AG04450 (cell line): Measurements from ENCODE around the gene MAGEA8. TPM values are rescaled to one million over a fixed set of nuclear protein-coding genes. Genes with fewer than 3 reads are reported as not detected.
"Not testable (repeated sequence)": the region's sequence is repeated elsewhere in the genome, so short reads cannot be mapped to it uniquely, and the experiment has no call there.

Experiments used
- CTCF ChIA-PET: fragments of 300-600, 350-600 bp; formaldehyde crosslinking; extraction: SDS; loops from one replicate; lab custom pipeline; 2022; ENCODE audit warnings: antibody characterized with exemption, inconsistent platforms; lab: Charles Lee
- POLR2A ChIA-PET: fragments of 350-600 bp; formaldehyde crosslinking; extraction: SDS; loops from one replicate; lab custom pipeline; 2021; ENCODE audit warnings: antibody characterized with exemption, inconsistent platforms; lab: Yijun Ruan, JAX
- DNase-seq: peaks from one replicate; pipeline ENCODE4 v3.0.0-alpha.2; 2011; ENCODE audit warnings: low read depth, low spot score
- H3K27ac ChIP-seq: one replicate; pipeline ENCODE4 v1.5.1; 2012; ENCODE audit warnings: low read depth, low read length, control low read depth
- H3K27me3 ChIP-seq: one replicate; pipeline ENCODE4 v1.6.0; 2012; ENCODE audit warnings: low read length; ENCODE audit not compliant: control insufficient read depth, insufficient read depth
- H3K4me3 ChIP-seq: 2 replicates; pipeline ENCODE4 v1.5.1; 2011; ENCODE audit warnings: mild to moderate bottlenecking, low read depth, low read length, control low read depth
- H3K9me3 ChIP-seq: 2 replicates; pipeline ENCODE4 v1.5.1; 2012; ENCODE audit warnings: low read length; ENCODE audit not compliant: control insufficient read depth, insufficient read depth
- CTCF ChIP-seq: IDR thresholded peaks from 2 replicates; pipeline ENCODE4 v1.5.1; 2011; ENCODE audit warnings: low read depth, low read length, control low read depth, inconsistent platforms
- polyA plus RNA-seq: library from polyadenylated mRNA; depleted of rRNA; stranded (reverse); fragments of >200 nt; gene quantifications from 2 replicates; pipeline ENCODE4 v1.2.3, GENCODE V29; 2011

The MAGEA8 gene
- polyA plus RNA-seq, 1 experiment, result not detected

DNA sequence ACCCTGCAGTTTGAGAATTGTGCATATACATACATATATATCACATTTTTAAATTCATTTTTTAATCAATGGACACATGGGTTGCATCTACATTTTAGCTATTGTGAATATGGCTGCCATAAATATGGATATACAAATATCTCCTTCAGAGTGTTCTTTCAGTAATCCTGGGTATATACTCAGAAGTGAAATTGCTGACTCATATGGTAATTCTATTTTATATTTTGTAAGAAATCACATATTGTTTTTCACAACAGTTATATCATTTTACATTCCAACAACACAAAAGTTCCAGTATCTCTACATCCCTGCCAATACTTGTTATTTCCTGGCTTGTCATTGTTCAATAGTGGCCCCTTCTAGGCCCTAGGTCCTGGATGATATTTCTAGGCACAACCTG, 27.7 kb downstream of the MAGEA8 start:
- Histone ChIP-seq H3K4me3 (no peak overlapping the region), H3K27ac (no peak overlapping the region), H3K9me3 (no peaks in the 10 kb centered on the region), H3K27me3 (no peaks in the 10 kb centered on the region)
- CTCF ChIA-PET, result no interaction called here
- no peak for DNase-seq
- POLR2A ChIA-PET, result no interaction called here
- no peak for TF ChIP-seq CTCF

DNA sequence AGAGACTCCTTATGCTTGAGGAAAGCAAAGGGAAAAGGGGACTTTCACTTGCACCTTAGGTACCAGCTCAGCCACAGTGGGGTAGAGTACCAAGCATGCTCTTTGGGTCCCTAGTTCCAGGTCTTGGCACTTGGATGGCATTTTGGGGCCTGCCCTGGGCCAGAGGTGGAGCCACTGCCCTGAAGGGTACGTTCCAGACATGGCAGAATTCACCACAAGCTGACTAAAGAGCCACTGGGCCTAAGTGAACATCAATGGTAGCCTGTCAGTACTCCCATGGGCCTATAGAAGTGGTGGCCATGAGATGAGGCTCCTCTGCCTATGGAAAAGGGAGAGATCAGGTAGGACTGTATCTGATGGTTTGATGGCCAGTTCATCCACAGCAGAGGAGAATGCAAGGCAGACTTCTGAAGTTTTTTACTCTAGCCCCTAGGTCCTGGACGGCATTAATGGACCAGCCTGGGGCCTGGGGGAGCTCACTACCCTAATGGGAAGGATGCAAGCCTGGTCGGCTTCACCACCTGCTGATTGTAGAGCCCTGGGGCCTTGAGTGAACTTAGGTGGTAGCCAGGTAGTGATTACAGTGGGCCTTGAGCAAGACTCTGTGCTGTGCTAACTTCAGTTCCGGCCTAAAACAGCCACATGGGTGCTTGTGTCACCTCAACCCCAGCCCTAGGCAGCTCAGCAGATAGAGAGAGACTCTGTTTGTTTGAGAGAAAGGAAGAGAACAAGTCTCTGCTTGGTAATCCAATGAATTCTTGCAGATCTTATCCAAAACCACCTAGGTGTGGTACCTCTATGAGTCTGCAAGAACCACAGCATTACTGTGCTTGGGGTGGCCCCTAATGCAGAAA, 28.6 kb downstream of the MAGEA8 start:
- Histone ChIP-seq H3K4me3 (no peak overlapping the region), H3K27ac (no peak overlapping the region), H3K27me3 (no peaks in the 10 kb centered on the region), H3K9me3 (no peaks in the 10 kb centered on the region)
- no peak for DNase-seq
- TF ChIP-seq CTCF, result no peak
- ChIA-PET POLR2A (no interaction called here), CTCF (interaction anchor here (0.6 kb wide), 1 partner anchor 29 kb away, joined by 3 read pairs; the partner anchor contains the start of gene EOLA2)

- no peak for DNase-seq
- Histone ChIP-seq H3K4me3 (no peak overlapping the region), H3K9me3 (no peaks in the 10 kb centered on the region), H3K27me3 (no peaks in the 10 kb centered on the region), H3K27ac (no peak overlapping the region)
- POLR2A ChIA-PET, result no interaction called here
- CTCF ChIA-PET, result interaction anchor here (0.6 kb wide), 1 partner anchor 28 kb away, joined by 3 read pairs; the partner anchor contains the start of gene EOLA2
- no peak for TF ChIP-seq CTCF
Observed at GRCh38 chrX:149910178-149910695, 29.3 kb downstream of the MAGEA8 start.

DNA sequence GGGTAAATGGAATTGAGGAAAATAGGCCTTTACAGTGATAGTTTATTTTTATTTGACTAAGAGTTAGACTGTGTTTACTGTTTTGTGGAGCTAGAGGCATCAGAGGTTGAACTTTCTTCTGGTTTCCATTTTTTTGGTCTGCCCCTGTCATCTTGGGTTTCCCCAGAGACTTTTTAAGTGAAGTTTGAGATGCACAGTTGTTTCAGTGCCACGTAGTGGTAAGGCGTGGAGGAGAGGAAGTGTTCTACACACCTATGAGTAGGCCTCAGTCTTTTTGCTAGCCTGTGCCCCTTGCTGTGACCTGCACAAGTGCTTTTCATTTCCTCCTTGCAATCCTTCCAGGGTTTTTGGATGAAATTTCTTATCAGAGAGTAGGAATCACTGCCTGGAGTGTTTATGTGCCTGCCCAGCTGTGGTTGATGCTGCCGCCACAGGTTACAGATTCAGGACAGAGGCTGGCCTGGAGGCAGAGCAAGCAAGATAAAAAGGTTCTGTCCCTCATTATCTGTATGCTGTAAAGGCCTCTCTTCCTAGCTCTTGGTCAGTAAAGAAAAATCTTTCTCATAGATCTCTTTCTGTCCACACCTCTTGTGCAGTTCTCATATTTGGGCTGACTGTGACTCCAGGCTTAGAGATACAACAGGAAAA, 35.9 kb downstream of the MAGEA8 start:
- ChIA-PET CTCF (no interaction called here), POLR2A (no interaction called here)
- TF ChIP-seq CTCF, result no peak
- Histone ChIP-seq H3K27me3 (no peaks in the 10 kb centered on the region), H3K27ac (no peak overlapping the region), H3K4me3 (no peak overlapping the region), H3K9me3 (no peaks in the 10 kb centered on the region)
- DNase-seq, result no peak

DNA sequence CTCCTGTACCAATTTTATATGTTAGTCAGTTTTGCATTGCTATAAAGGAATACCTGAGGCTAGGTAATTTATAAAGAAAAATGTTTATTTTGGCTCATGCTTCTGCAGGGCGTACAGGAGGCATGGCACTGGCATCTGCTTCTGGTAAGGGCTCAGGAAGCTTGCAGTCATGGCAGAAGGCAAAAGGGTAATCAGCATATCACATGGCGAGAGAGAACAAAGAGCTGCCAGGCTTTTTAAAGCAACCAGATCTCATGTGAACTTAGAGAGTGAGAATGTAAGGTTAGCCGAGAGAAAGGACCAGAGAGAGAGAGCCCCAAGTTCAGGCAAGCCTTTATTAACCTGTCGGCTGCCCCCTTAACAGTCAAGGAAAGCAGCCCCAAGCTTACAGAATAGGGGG, 42.9 kb downstream of the MAGEA8 start:
- DNase-seq, POLR2A ChIA-PET, H3K27me3 ChIP-seq, H3K4me3 ChIP-seq, H3K9me3 ChIP-seq, H3K27ac ChIP-seq, CTCF ChIA-PET: not testable (repeated sequence)

DNA sequence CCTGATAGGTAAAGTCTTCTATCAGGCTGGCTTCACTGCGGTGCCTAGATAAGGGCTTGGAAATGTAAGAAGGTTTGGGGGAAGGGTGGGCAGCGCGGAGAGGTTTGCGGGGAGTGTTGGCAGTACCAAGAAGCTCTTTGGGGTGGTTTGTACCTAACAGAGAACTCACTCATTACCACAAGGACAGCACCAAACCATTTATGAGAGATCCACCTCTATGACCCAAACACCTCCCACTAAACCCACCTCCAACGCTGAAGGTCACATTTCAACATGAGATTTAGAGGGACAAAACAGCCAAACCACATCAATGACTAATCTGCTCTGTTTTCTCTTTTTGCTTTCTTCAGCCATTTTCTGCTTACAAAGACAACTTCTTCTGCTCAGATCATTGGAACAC, 43.5 kb downstream of the MAGEA8 start:
- CTCF ChIA-PET, POLR2A ChIA-PET: not testable (repeated sequence)

DNA sequence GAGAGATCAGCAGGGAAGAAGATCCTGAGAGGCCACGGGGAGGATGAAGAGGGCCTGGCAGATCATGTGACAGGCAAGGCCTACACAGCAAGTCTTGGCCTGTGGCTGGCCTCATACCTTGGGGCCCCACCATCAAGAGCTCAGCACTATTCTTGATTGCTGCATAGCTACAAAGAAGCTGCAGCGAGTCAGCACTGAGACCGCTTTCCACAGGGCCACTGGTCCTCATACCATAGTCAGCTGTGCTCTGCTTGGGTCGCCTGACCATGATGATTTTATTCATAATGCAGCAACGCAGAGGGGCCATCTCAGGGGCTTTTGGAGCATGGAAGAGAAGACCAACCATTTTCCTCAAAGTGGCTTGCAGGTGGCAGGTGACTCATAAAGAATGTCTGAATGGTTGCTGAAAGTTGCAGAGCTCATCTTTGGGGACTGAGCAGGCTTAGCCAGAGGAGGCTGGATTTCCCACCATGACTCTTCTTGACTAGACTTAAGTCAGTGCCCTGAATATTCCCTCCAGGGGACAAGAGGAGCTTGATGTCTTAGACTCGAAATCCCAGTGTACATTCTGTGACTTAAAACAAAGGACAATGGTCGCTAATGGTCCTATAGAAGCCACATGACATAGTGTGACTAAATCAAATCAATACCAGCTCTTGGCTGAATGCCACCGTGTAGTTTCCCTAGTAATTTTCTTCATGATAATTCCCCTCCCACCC, 46.4 kb downstream of the MAGEA8 start:
- POLR2A ChIA-PET, CTCF ChIA-PET, H3K27ac ChIP-seq: not testable (repeated sequence)

More for the DNA sequence above, 43.5 kb downstream of the MAGEA8 start:
- H3K4me3 ChIP-seq, H3K9me3 ChIP-seq, H3K27ac ChIP-seq, H3K27me3 ChIP-seq, DNase-seq: not testable (repeated sequence)

DNA sequence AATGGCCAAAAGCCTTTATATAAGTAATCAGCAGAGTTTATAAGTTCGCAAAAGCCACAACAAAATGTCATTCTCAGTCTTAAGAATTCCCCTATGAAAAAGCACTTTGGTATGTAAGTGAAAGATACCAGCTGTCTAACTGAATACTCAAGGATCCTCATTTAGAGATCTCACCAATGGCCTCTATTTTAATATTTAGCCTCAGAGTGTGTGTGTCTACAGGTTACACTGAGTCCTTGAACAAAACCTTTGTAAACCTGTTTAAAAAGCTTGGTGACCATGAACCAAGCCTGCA, 46.9 kb downstream of the MAGEA8 start:
- CTCF ChIA-PET, H3K4me3 ChIP-seq, H3K9me3 ChIP-seq, POLR2A ChIA-PET, H3K27ac ChIP-seq, H3K27me3 ChIP-seq, DNase-seq: not testable (repeated sequence)

More for the DNA sequence above, 46.4 kb downstream of the MAGEA8 start:
- not testable (repeated sequence) for DNase-seq, H3K9me3 ChIP-seq, H3K4me3 ChIP-seq, H3K27me3 ChIP-seq
